GM19463 (cell line): Measurements from ENCODE around the gene STARD7.
A peak's percentile ranks its signal among the peaks of the same experiment; 100 is the strongest.
"Not testable (repeated sequence)": the region's sequence is repeated elsewhere in the genome, so short reads cannot be mapped to it uniquely, and the experiment has no call there.

ENCODE experiments used
- ATAC-seq: cut with Tn5 transposase; IDR thresholded peaks from one replicate; pipeline ENCODE4 v1.9.1; 2021; ENCODE audit warnings: mild to moderate bottlenecking, moderate library complexity; ENCODE audit not compliant: unreplicated experiment

The STARD7 gene

DNA sequence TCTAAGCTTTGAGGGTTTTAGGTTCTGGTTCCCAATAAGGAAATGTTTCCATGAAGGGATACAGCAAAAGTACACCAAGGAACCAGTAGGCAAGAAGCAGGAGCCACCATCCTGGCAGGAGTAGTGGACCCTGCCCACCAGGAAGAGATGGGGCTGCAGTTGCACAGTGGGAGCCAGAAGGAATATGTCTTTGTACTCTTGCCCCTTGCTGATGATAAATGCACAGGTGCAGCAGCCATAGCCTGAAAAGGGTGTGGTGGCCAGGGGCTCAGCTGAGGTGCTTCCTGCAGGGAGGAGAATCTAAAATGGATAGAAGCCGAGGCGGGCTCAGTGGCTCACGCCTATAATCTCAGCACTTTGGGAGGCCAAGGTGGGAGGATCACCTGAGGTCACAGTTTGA, 29.6 kb upstream of the STARD7 start:
- ATAC-seq, result no peak

DNA sequence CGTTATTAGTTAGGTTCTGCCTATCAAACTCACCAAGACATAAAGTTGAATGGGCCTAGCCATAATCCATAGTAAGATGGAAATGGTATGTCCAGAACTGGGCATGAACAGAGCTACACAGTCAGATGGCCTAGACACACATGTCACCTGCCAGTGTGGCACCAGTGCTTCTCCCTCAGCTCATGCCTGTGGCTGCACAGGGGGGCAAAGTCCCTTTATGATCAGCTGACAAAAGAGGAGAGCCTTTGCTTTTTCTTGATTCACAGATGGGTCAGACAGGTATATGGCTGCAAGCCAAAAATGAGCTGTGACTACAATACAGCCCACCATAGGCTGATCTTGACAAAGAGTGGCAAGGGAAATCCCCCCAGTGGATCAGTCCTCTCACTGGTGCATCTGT, 28.3 kb upstream of the STARD7 start:
- ATAC-seq, result no peak

DNA sequence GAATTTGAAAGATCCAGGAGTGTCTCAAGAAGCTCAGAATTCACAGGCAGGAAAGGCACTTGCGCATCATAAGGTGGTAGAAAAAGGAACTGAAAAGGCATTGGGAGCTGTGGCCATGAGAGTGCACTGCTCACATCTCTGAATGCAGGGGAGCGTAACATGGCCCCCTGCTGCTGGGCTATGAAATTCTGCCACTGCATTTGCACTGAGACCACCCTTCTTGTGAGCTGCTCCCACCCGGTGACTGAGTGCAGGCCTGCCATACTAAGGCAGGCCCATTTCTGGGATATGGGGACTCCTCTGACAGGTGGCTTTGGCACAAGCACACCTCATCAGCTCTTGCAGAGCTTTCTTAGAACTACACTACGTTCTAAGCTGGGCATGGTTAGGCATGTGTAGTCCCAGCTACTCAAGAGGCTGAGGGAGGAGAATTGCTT, 25.3 kb upstream of the STARD7 start:
- peak; percentile 93 for ATAC-seq

DNA sequence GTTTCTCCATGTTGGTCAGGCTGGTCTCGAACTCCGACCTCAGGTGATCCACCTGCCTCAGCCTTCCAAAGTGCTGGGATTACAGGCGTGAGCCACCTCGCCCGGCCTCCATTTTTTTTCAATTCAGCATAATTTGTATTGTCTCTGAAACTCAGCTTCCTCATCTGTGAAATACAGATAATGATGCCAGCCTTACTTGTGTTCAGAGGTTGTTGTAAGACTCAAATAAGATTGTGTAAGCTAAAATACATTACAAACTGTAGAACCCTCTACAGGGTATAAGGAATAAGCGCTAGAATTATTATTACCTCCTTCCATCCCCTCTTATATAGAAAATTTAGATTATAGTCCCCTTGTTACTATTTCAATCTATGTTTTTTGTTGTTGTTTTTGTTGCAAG, 24.8 kb upstream of the STARD7 start:
- no peak for ATAC-seq

DNA sequence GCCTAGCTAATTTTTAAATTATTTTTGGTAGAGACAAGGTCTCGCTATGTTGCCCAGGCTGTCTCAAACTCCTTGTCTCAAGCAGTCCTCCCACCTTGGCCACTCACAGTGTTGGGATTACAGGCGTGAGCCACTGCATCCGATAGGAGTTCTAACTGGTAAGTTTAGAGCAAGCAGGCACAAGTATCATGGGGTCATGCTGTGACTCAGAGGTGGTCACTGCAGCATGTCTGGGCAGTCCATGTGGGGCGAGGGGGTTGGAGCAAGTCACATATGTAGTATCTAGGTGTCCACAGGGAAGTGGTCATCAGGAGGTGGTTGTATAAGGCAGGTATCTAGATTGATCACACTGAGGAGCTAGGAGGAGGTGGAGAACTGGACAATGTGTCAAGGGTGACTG, 22.7 kb upstream of the STARD7 start:
- no peak for ATAC-seq

DNA sequence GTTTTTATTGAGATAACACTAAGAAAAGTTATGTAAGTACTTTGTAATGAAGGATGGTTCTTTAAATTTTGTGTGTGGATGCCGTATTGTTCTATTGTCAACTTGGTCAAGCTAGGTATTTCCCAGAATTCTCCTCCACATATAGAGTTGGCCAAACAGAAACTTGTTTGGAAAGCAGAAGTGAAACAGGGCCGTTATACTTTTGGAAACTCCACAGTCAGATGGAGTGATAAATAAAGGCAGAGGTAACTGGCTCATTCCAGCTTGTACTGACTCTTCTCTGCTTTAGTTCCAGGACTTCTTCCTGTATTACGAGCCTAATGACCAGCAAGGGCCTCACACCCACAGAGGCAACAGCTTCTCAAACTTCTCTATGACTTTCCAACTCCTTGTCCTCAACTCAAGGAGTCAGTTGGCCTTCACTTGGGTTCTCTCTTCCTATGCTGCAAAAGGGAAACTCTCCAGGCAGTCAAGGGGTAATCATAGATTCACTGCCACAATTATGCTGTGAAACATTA, 16.4 kb upstream of the STARD7 start:
- peak; percentile 80 for ATAC-seq

DNA sequence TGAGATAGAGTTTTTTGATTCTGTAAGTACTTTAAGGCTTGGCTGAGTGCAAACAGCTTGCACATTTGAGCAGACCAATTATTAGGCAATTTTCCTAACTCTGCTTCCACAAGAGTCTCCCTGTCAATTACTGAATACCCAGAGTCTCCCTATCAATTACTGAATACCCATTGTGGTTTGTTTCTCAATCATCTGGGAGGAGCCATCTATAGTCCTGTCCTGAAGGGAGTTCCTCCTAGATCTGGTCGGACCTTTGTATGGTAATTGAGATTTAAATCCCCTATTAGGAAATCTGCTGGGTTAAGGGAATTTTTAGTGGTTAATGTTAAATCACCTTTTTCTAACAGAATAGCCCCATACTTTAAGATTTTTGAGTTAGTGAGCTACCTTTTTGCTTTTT, 12.5 kb upstream of the STARD7 start:
- ATAC-seq, result not testable (repeated sequence)

DNA sequence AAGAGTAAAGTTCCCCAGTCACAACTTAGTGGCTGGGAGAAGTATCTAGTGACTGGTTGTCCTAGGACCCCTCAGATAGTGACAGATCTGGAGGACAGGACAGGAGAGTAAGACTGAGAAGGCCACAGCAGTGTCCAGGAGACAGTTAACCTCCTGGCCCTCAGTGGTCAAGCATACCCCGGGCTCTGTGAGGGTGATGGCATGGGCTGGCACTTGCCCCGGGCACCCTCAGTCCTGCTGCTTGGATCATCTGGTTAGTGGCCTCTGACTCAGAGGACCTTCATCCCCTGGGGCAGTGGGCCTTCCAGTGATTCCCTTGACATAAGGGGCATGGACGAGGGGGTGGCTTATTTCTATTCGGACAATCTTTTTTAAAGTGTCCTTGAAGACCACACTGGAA, 11.3 kb upstream of the STARD7 start:
- not testable (repeated sequence) for ATAC-seq

DNA sequence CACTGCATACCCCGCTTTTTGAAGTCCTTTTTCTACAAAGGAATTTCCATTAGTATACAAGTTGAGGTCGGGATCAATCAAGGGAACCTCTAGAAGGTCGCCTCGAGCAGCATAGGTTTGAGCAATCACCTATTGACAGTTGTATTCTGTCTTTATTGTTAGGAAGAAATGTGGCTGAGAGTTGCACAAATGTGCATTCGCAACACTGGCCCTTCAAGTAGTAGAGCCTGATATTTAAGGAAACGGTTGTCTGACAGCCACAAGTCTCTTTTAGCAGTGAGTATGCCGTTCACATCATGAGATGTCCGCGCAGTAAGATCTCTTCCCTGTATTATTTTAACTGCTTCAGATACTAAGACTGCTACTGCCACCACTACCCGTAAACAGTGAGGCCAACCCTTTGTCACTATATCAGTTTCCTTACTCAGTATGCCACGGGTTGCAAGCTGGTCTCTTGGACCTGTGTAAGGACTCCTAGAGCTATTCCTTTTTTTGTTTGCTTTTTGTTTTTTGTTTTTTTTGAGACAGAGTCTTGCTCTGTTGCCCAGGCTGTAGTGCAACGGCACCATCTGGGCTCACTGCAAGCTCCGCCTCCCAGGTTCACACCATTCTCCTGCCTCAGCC, 10.0 kb upstream of the STARD7 start:
- ATAC-seq, result no peak

DNA sequence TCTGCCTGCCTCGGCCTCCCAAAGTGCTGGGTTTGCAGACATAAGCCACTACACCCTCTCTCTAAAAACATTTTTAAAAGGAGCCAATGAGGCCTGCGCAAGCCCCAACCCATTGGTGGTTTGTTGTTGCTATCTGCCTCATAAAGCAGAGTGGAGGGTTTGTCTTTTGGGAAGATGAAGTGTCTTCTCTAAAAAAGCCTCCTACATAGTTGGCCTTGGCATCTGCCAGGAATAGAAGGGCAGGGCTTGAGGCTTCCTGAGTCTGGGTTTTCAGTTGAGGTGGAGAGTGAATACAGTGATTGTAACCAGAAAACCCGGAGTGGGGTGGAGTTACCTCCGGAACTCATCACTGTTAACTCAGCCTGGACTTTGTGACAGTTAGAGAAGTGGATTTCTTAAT, 5.9 kb upstream of the STARD7 start:
- ATAC-seq, result no peak

DNA sequence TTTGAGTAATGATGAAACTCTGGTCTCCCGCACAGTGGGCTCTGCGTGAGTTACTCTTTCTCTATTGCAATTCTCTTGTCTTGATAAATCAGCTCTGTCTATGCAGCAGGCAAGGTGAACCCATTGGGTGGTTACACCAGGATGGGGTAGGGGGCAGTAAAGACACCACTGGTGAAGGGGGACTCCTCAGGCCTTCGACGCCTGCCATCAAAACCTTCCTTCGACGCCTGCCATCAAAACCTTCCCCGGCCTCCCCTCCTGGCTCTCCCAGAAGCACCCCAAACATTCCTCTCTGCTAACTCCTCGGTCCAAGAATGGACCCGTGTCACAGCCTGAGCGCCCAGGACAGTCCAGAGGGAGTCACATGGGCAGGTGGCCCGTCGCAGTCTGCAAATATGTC, 4.8 kb upstream of the STARD7 start:
- ATAC-seq, result no peak

DNA sequence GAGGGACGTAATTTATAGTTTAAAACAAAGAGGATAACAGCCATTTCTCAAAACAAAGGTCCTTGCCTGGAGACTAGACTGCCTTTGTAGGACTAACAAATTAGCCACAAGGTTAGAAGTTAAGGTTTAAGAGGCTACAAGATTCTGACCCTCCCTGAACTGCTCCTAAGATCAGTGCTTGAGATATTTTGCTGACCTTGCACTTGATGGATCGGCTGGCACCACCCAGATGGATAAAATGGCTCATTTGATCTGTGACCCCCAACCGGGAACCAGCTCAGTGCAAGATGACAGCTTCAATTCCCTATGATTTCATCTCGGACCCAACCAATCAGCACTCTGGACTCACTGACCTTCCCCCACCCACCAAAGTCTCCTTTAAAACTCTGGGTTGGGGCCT, 3.7 kb upstream of the STARD7 start:
- ATAC-seq, result no peak

DNA sequence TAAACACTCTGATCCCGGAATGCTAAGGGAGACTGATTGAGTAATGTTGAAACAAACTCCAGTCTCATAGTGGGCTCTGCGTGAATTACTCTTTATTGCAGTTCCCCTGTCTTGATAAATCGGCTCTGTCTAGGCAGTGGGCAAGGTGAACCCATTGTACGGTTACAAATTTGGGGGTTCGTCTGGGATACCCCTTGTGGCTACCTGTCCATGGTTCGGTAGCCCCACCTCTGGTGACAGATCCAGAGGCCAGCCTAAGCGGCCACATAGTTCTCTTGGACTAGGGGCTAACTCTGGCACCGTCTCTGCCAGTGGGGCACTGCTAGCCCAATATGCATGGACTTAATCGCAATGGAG, 1.1 kb upstream of the STARD7 start:
- no peak for ATAC-seq

DNA sequence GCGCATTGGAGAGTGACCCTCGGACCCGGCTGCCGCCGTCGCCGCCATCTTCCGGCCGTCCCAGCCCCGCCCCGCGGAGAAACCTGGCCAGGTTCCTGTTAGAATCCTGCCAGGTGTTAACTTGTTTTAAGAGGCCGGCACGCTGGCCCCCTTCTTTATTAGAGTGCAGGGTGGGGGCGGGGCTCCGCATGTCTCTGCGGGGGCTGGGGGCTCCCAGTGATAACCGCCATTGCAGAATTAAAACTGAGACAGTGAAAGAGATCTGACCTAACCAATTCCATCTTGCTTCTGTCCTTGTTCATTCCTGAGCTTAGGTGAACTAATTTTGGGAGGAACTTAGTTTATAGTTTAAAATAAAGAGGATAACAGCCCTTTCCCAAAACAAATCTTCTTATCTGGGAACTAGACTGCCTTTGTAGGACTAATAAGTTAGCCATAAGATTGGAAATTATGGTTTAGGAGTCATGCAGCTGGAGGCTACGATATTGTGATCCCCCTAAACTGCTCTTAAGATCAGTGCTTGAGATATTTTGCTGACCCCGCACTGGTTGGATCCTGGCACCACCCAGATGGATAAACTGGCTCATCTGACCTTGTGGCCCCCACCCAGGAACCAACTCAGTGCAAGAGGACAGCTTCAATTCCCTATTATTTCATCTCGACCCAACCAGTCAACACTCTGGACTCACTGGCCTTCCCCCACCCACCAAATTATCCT, 543 bp upstream of the STARD7 start:
- no peak for ATAC-seq

DNA sequence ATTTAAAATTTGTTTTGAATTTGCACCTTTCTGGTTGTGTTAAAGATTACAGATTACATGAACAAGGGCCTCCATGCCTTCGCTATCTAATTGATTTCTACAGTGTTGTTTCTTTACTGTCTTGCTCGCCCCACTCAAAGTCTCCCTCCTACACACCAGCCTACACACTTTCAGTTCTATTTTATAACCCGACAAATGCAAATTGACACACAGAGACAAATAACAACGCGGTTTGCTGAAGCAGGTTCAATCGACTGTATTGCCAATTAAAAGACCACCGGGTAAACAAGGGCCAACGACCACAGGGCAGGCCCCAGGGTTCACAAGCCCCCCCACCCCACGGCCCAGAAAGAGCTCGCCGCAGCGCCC, 869 bp downstream of the STARD7 start:
- ATAC-seq, result no peak

DNA sequence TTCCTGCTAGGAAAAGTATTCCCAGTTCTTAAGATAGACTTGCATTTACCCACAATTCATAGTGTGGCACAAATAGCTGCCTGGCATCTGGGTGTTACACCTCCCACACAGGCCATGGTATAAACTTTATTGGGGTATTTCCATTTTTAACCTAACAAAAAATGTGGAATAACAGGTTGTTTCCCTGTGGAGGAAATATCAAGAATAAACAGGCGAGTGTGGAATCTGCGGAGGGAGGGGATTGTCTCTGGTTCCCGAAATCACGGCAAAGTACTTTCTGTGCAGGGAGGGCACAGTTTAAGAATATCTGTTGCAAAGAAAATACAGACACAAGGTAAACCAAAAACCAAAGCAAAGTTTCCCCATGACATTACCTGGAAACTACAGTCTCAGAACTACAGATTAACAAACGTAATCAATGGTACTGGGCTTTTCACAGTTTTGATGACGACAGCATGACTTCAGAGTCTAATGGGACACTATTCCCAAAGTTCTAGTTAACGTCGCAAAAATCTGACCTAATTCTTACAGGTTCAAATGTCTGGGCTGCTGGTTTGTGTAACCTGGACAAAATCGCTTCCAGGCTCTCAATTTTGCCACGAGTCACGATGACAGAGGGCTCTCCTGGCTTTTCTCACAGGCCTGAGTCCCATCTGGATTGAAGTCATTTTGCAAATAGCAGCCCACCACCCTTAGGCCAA, 1.4 kb downstream of the STARD7 start:
- ATAC-seq, result no peak

DNA sequence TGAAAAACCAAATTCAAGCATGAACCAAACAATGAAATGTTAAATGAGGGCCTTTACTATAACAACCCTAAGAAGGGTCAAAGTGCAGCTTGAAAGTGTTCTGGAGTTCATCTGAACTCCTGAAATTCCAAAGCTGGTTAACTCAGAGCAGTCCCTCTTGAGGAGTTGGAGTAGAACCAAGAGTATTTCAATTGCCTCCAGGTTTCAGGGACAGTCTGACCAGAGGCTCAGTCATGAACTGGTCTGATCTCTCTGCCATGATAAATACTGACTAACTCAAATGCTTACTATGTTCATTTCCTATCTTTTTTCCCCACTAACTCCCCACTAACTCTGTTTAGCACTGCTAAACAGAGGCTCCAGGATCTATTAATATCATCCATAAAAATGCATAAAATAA, 2.7 kb downstream of the STARD7 start:
- ATAC-seq, result no peak

DNA sequence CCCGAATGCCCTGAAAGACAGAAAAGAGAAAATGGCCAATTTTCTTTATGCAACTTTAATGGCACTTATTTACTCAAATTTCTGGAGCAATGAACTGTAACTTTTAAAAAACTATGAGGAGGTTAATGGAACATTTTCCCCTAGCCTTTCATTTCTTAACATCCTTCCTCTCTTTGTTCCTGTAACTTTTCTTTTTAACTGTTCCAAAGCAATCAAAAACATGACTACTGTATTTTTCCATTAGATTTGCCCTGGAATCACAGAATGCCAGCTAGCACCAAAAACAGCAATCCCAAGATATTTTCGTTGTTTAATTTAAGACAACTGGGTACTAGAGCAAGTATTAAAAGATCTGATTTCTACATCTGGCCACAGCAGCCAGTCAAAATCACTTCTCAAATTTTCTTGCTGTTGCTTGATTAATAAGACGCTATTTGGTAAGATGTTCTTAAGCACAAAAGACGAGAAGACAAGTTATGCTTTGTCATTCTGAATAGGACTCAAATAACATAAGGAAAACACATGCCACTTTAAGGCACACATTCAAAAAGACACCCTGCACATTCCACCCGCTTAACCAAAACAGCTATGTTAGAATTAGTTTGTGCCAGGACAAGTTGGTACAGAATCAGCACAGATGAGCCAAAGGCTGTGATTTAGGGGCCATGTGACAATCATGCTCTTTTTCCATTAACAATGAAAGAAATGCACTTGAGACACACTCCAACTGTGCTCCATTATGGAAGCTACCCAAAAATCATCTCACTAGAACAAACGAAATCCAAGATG, 3.6 kb downstream of the STARD7 start:
- no peak for ATAC-seq

DNA sequence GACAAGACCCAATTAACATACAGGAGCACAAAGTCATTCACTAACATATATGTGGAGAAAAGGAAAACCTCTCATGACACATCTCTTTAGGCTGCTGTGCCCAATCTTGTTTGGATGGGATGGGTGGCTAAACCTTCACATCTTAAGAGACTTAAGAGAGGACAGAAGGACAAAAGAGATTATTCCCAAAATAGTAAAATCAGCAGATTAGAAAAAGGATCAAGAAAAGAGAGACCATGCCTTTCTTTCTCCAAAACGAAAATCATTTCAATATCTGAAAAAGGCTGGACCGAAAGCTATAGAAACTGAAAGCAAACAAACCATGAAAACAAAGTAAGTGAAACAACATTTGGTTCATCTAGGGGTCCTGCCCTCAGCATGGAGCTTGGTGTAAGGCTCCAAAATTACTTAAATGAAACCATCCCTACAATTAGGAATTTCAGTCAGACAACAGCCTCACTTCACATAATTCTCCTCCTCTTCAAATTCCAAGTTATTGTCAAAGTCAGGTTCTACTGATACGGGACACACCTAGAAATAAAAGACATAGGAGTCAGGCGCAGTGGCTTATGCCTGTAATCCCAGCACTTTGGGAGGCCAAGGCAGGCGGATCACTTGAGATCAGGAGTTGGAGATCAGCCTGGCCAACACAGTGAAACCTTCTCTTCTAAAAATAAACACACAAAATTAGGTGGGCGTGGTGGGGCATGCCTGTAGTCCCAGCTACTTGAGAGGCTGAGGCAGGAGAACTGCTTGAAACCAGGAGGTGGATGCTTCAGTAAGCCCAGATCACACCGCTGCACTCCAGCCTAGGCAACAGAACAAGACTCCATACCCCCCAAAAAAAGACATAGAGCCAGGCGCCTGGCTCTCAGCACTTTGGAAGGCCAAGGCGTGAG, 5.2 kb downstream of the STARD7 start:
- no peak for ATAC-seq

DNA sequence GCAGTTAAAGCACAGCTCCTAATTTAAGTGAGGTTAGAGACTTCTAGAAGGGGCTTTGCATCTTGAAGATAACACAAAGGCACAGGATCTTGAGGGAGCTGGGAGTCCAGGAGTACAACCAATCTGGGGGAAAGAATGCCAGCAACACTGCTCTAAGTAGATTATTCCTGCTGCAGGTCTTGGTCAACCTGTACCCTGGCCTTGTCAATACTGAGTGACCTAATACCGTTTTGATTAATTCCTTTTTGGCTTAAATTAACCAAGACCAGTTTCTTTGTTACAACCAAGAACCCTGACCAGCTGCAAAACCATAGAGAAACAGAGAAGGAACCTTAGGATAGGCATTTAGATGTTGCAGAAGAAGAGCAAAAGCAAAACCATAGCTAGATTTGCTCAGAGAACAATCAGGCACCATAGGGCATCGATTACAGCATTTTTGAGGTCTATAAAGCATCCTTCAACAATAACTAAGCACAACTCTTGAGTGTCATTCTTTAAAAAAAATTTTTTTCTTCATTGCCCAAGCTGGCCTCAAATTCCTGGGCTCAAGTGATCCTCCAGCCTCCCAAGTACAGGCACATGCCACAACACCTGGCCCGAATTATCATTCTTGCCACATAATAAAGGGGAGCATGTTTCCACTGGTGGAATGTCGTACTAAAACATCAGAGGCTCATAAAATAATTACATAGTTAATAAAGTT, 6.3 kb downstream of the STARD7 start:
- ATAC-seq, result no peak
